PFSK-1 (cell line): ENCODE data around the gene C9orf50.

ENCODE experiments used
- FOXP2 ChIP-seq: optimal IDR thresholded peaks from 2 replicates; pipeline ENCODE3; 2011; ENCODE audit warnings: borderline replicate concordance, control low read depth, inconsistent platforms; ENCODE audit not compliant: insufficient read depth; ENCODE audit errors: extremely low read length, extremely low read depth
- POLR2AphosphoS5 ChIP-seq: IDR thresholded peaks from 2 replicates; pipeline ENCODE4 v1.6.1; 2012; ENCODE audit warnings: low read depth, mild to moderate bottlenecking, control low read depth, low read length, moderate library complexity
- SIN3A ChIP-seq: IDR thresholded peaks from 2 replicates; pipeline ENCODE4 v1.6.1; 2012; ENCODE audit warnings: mild to moderate bottlenecking, low read length, moderate library complexity, borderline replicate concordance; ENCODE audit not compliant: insufficient read depth
- TAF1 ChIP-seq: IDR thresholded peaks from 2 replicates; pipeline ENCODE4 v1.6.1; 2012; ENCODE audit warnings: low read length, control low read depth, borderline replicate concordance; ENCODE audit not compliant: insufficient read depth
- TF ChIP-seq, protein P1 (sequence below), 2 experiments: IDR thresholded peaks; 2 replicates each; pipeline versions ENCODE4 v1.6.1 to v1.8.0; 2011 to 2012; ENCODE audit warnings: low read depth in 2 of 2, low read length in 2 of 2, control low read depth in 1 of 2, inconsistent platforms in 1 of 2, mild to moderate bottlenecking in 1 of 2, moderate library complexity in 1 of 2; ENCODE audit not compliant: insufficient read depth in 1 of 2

The C9orf50 gene

DNA sequence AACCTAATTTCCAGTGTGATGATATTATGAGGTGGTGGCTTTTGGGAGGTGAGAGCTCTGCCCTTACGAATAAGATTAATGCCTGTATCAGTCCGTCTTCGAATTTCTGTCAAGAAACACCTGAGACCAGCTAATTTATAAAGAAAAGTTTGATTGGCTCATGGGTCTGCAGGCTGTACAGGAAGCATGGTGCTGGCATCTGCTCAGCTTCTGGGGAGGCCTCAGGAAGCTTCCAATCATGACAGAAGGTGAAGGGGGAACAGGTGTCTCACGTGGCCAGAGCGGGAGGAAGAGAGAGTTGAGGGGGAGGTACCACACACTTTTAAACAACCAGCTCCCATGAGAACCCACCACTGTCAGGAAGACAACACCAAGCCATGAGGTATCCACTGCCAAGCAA lies 46.9 kb downstream of the C9orf50 start:
- TF ChIP-seq FOXP2 (no peak), POLR2AphosphoS5 (no peak), TAF1 (no peak), SIN3A (no peak)
- TF ChIP-seq, protein P1, sequence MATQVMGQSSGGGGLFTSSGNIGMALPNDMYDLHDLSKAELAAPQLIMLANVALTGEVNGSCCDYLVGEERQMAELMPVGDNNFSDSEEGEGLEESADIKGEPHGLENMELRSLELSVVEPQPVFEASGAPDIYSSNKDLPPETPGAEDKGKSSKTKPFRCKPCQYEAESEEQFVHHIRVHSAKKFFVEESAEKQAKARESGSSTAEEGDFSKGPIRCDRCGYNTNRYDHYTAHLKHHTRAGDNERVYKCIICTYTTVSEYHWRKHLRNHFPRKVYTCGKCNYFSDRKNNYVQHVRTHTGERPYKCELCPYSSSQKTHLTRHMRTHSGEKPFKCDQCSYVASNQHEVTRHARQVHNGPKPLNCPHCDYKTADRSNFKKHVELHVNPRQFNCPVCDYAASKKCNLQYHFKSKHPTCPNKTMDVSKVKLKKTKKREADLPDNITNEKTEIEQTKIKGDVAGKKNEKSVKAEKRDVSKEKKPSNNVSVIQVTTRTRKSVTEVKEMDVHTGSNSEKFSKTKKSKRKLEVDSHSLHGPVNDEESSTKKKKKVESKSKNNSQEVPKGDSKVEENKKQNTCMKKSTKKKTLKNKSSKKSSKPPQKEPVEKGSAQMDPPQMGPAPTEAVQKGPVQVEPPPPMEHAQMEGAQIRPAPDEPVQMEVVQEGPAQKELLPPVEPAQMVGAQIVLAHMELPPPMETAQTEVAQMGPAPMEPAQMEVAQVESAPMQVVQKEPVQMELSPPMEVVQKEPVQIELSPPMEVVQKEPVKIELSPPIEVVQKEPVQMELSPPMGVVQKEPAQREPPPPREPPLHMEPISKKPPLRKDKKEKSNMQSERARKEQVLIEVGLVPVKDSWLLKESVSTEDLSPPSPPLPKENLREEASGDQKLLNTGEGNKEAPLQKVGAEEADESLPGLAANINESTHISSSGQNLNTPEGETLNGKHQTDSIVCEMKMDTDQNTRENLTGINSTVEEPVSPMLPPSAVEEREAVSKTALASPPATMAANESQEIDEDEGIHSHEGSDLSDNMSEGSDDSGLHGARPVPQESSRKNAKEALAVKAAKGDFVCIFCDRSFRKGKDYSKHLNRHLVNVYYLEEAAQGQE (IDR thresholded peaks at IDR 0.05; ENCODE audit: insufficient read depth in 1 of 2, low read depth in 2 of 2, low read length in 2 of 2) = no peak

DNA sequence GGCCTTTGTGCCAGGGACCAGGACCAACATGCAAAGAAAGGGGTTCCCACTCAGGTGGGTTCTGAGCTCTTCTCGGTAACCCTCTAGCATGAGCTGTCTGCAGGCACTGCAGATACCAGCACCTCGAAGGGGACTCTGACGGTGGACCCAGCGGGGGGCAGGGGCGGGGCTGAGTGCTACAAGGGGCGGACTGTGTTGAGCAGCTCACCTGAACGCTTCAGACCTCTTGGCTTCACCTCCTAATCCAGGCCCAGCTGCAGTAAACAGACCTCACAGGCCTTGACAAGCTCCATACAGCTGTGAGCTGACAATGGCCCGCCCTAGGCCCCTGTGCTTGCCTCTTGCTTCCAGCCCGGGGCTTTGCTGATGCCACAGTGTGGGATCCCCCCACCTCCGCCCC lies 48.4 kb downstream of the C9orf50 start:
- TF ChIP-seq, protein P1 (IDR thresholded peaks at IDR 0.05; ENCODE audit: insufficient read depth in 1 of 2, low read depth in 2 of 2, low read length in 2 of 2) = no peak
- TF ChIP-seq SIN3A = no peak
- no peak for TF ChIP-seq POLR2AphosphoS5
- TF ChIP-seq FOXP2 = no peak
- no peak for TF ChIP-seq TAF1

DNA sequence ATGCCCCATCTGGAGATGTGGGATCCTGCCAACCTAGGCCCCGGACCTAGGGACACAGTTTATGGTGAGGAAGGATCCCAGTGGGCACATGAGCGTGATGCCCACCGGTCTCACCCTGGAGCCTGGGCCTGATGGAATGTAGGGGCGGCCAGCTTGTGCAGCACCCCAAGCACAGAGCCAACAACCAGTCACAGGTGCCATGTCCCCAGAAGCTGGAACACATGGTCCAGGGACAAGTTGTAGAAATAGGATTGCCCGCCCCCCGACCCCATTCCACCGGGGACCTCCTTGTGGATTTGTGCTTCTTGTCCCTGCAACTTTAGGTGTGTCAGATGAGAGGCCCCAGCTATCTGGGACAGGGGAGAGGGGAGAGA lies 48.9 kb downstream of the C9orf50 start:
- TF ChIP-seq TAF1 = no peak
- no peak for TF ChIP-seq FOXP2
- TF ChIP-seq SIN3A = no peak
- TF ChIP-seq, protein P1 (IDR thresholded peaks at IDR 0.05; ENCODE audit: insufficient read depth in 1 of 2, low read depth in 2 of 2, low read length in 2 of 2) = no peak
- TF ChIP-seq POLR2AphosphoS5 = no peak

DNA sequence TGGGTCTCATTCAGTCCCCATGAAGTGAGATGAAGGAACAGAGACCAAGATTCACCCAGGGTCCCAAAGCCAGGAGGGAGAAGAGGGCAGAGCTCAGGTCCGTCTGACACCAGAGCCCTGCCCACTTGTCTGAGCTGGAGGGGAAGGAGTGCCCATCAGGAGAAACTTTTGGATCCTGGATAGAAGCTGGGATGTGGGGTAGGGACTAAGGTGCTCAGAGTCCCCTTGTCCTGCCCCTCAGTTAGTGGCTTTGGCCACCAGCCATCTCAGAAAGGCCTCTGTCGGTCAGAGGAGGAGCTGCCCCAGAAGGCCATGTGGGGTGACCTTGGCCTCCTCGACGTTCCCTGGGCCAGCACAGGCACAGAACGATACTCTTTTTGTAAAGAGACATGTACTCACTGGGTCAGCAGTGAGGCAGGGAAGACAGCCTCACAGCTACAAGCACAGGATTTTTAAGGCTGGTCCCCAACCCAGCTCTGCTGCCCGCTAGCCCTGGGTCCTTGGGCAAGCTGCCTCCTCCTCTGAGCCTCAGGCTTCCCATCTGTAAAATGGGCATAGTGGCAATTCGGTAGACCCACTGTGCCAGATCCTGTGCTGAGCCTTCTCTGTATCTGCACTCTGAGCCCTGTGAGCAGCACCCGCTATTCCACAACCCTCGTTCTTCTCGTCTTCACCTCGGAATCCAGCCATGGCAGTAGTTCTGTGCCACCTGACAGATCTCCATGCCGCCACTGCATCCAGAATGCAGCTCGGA lies 49.4 kb downstream of the C9orf50 start:
- TF ChIP-seq TAF1 = no peak
- no peak for TF ChIP-seq SIN3A
- no peak for TF ChIP-seq FOXP2
- TF ChIP-seq POLR2AphosphoS5 = no peak
- TF ChIP-seq, protein P1 (IDR thresholded peaks at IDR 0.05; ENCODE audit: insufficient read depth in 1 of 2, low read depth in 2 of 2, low read length in 2 of 2) = no peak
